ENCODE measurements around the gene KCNN2.

The KCNN2 gene

GRCh38 chr5:114500756-114501155, 138.9 kb downstream of the KCNN2 start:
- Histone ChIP-seq H3K27me3 (ENCODE audit: insufficient read depth, low read length) (no peaks in the 10 kb centered on the region), H2AFZ (ENCODE audit: low read length, unreplicated experiment) (no peak overlapping the region), H3K4me1 (ENCODE audit: control insufficient read depth, insufficient read depth, low read length, unreplicated experiment) (no peaks in the 10 kb centered on the region), H3K27ac (ENCODE audit: low read depth, low read length) (no peak overlapping the region), H3K79me2 (ENCODE audit: control insufficient read depth, insufficient read depth, low read length, unreplicated experiment) (no peaks in the 10 kb centered on the region), H3K36me3 (ENCODE audit: insufficient read depth, low read length) (no peaks in the 10 kb centered on the region), H3K4me3 (ENCODE audit: low read depth, low read length) (no peak overlapping the region)

- no peak overlapping the region for H2AFZ ChIP-seq (ENCODE audit: low read length, unreplicated experiment)
- H3K27ac ChIP-seq (ENCODE audit: low read depth, low read length) = no peak overlapping the region
- no peak overlapping the region for H3K4me3 ChIP-seq (ENCODE audit: low read depth, low read length)
- no peaks in the 10 kb centered on the region for H3K36me3 ChIP-seq (ENCODE audit: insufficient read depth, low read length)
- H3K79me2 ChIP-seq (ENCODE audit: control insufficient read depth, insufficient read depth, low read length, unreplicated experiment) = no peaks in the 10 kb centered on the region
- no peaks in the 10 kb centered on the region for H3K4me1 ChIP-seq (ENCODE audit: control insufficient read depth, insufficient read depth, low read length, unreplicated experiment)
- no peaks in the 10 kb centered on the region for H3K27me3 ChIP-seq (ENCODE audit: insufficient read depth, low read length)
These were observed 142.7 kb downstream of the KCNN2 start for GRCh38 chr5:114504560-114504959.

GRCh38 chr5:114524221-114524620, 162.4 kb downstream of the KCNN2 start:
- Histone ChIP-seq H3K4me3 (ENCODE audit: low read depth, low read length) (no peak overlapping the region), H3K27ac (ENCODE audit: low read depth, low read length) (no peak overlapping the region), H3K36me3 (ENCODE audit: insufficient read depth, low read length) (no peaks in the 10 kb centered on the region), H2AFZ (ENCODE audit: low read length, unreplicated experiment) (no peak overlapping the region), H3K79me2 (ENCODE audit: control insufficient read depth, insufficient read depth, low read length, unreplicated experiment) (no peaks in the 10 kb centered on the region), H3K4me1 (ENCODE audit: control insufficient read depth, insufficient read depth, low read length, unreplicated experiment) (no peaks in the 10 kb centered on the region), H3K27me3 (ENCODE audit: insufficient read depth, low read length) (no peaks in the 10 kb centered on the region)

- Histone ChIP-seq H3K27me3 (ENCODE audit: insufficient read depth, low read length) (no peaks in the 10 kb centered on the region), H2AFZ (ENCODE audit: low read length, unreplicated experiment) (no peak overlapping the region), H3K4me1 (ENCODE audit: control insufficient read depth, insufficient read depth, low read length, unreplicated experiment) (no peaks in the 10 kb centered on the region), H3K36me3 (ENCODE audit: insufficient read depth, low read length) (no peaks in the 10 kb centered on the region), H3K4me3 (ENCODE audit: low read depth, low read length) (no peak overlapping the region), H3K79me2 (ENCODE audit: control insufficient read depth, insufficient read depth, low read length, unreplicated experiment) (no peaks in the 10 kb centered on the region), H3K27ac (ENCODE audit: low read depth, low read length) (no peak overlapping the region)
These were observed 182.7 kb downstream of the KCNN2 start for GRCh38 chr5:114544561-114544960.

Measured in ACC112 (cell line).